HK-2 (cell line): ENCODE data around the gene DENND1A.
"Not testable (repeated sequence)": the region's sequence is repeated elsewhere in the genome, so short reads cannot be mapped to it uniquely, and the experiment has no call there.

Experiments
- DNase-seq: peaks from one replicate; pipeline ENCODE4 v3.0.0-alpha.2; 2018; ENCODE audit not compliant: unreplicated experiment

DENND1A gene

GRCh38 chr9:123816817-123817472 is 113.0 kb downstream of the DENND1A start:
- DNase-seq, result no peak

GRCh38 chr9:123815856-123816255 is 114.1 kb downstream of the DENND1A start:
- not testable (repeated sequence) for DNase-seq

- DNase-seq, result no peak
Measured at GRCh38 chr9:123814496-123814895, 115.4 kb downstream of the DENND1A start.

GRCh38 chr9:123812984-123813383 is 116.9 kb downstream of the DENND1A start:
- DNase-seq, result no peak

- no peak for DNase-seq
Measured at GRCh38 chr9:123807251-123807650, 122.7 kb downstream of the DENND1A start.

GRCh38 chr9:123806829-123807228 is 123.1 kb downstream of the DENND1A start:
- no peak for DNase-seq

- no peak for DNase-seq
Measured at GRCh38 chr9:123798195-123798594, 131.7 kb downstream of the DENND1A start.

- DNase-seq, result no peak
Measured at GRCh38 chr9:123796618-123797484, 133.1 kb downstream of the DENND1A start.

GRCh38 chr9:123796094-123796493 is 133.8 kb downstream of the DENND1A start:
- DNase-seq, result no peak

- DNase-seq, result no peak
Measured at GRCh38 chr9:123795336-123795735, 134.6 kb downstream of the DENND1A start.

GRCh38 chr9:123792501-123792900 is 137.4 kb downstream of the DENND1A start:
- no peak for DNase-seq

GRCh38 chr9:123789554-123790292 is 140.2 kb downstream of the DENND1A start:
- no peak for DNase-seq

GRCh38 chr9:123787416-123787815 is 142.5 kb downstream of the DENND1A start:
- no peak for DNase-seq

- DNase-seq, result no peak
Measured at GRCh38 chr9:123784518-123784917, 145.4 kb downstream of the DENND1A start.

- no peak for DNase-seq
Measured at GRCh38 chr9:123778232-123778902, 151.6 kb downstream of the DENND1A start.

GRCh38 chr9:123776708-123777537 is 153.0 kb downstream of the DENND1A start:
- DNase-seq, result no peak

- no peak for DNase-seq
Measured at GRCh38 chr9:123775289-123776284, 154.3 kb downstream of the DENND1A start.

GRCh38 chr9:123773783-123774182 is 156.1 kb downstream of the DENND1A start:
- DNase-seq, result no peak

GRCh38 chr9:123772967-123773366 is 157.0 kb downstream of the DENND1A start:
- no peak for DNase-seq

GRCh38 chr9:123772374-123772773 is 157.6 kb downstream of the DENND1A start:
- no peak for DNase-seq
